Fibroblast of skin of abdomen (primary cell): ENCODE data around the gene CILP.

Source experiments
- DNase-seq: peaks from one replicate; pipeline ENCODE4 v3.0.0-alpha.2; 2013

CILP gene

GRCh38 chr15:65226221-65226620 lies 14.9 kb upstream of the CILP start:
- no peak for DNase-seq

- no peak for DNase-seq
Observed at GRCh38 chr15:65223996-65224395, 12.7 kb upstream of the CILP start.

DNA sequence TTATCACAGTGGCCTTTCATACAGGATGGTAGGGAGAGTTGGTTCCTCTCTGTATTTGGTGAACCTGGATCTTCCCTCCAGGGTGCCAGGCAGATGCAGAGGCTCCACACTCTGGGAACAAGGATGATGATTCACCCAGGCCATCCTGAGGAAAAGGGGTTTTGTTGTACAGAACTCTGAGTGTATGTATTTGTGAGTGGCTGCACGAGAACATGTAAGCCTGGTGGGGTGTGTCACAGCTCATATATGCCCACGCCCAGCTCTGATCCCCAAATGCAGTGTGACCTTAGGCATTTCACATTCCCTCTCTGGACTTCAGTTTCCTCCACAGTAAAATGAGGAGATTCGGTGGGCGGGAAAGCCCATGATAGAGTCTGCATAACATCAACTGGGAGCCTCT lies 11.6 kb upstream of the CILP start:
- DNase-seq: no peak

DNA sequence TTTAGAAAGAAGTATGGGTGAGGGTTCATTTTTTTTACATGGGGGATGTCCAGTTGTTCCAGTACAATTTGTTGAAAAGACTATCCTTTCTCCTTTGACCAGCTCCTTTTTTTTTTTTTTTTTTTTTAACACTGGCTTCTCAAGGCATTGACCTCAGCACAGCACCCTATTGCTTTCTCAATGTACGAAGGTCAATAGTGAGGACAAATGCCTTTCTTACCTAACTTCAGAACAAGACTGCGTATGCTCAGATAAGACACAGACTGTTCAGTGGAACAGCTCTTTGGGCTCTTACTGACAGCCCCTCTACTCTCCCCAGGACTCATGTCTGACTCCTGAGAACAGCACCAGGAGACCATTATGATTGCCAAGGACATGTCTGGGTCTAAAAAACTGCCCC lies 10.4 kb upstream of the CILP start:
- DNase-seq: no peak

DNA sequence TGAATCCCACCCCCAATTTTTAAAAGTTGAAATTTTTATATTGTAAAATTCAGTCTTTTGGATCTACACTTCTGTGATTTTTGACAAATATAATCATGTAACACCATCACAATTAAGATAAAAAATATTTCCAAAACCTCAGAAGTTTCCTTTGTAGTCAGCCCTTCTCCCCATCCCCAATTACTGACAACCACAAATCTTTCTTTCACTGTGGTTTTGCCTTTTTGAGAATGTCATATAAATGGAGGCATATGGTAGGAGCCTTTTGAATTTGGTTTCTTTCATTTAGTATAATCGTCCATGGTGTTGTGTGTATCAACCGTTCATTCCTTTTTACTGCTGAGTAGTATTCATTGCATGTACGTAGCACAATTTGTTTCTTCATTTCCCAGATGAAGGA lies 7.9 kb upstream of the CILP start:
- no peak for DNase-seq

GRCh38 chr15:65217526-65218482 lies 6.5 kb upstream of the CILP start:
- no peak for DNase-seq

GRCh38 chr15:65215496-65215895 lies 4.2 kb upstream of the CILP start:
- no peak for DNase-seq

- DNase-seq: no peak
Observed at GRCh38 chr15:65214010-65214409, 2.7 kb upstream of the CILP start.

DNA sequence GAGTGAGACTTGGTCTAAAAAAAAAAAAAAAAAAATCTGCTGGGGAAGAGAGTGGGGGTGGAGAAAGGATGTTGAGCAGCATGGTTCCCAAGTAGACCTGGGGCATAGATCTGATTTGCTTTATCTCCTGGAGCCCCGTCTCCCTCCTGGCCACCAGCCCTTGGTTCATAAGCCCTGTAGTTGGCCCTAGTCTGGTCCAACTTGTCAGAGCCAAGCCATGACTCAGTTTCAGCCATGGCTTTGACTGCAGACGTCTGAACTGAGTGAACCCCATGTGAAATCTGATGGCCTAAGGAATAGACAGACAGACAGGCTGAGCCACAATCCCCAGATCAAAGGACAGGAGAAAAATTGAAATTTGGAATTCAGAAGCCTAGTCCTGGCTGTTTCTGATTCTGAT lies 2.0 kb upstream of the CILP start:
- DNase-seq: no peak

DNA sequence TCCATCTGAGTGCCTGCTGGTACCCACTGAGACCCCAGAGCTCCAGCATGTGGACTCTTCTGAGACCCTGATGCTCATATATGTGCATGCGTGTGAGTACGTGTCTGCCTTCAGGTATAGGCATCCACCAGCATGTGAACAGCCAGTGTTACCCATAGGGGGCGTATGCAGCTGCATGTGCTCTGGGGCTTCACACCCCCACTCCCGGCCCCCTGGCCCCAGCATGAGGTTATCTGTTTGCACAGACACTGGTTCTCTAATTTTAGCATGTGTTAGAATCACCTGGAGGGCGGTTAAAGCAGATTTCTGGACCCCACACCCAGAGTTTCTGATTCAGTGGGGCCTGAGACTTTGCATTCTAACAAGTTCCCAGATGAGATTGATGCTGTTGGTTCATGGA lies 824 bp upstream of the CILP start:
- no peak for DNase-seq

DNA sequence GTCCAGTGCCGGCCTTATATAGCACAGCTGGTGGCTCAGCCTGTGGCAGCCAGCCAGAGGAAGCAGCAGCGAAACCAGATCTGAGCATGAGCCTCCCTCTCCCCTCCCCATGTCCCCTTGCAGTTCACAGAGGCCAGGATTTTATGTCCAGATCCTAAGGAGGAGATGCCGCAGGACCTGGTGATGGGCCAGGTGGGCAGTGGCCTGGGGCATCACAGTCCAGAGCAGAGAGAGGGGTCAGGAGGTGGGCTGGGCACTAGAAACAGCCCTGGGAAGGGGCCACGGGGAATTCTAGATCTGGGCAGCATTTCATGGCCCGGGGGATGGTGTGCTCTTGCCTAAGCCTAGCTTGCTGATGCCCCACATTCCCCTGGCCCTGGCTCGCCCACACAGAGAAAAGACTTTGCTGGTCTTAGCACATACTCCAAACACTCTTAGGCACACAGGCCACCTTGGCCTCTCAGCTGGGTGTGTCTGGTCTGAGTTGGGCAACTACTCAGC lies 259 bp upstream of the CILP start:
- peak; percentile 53 for DNase-seq

DNA sequence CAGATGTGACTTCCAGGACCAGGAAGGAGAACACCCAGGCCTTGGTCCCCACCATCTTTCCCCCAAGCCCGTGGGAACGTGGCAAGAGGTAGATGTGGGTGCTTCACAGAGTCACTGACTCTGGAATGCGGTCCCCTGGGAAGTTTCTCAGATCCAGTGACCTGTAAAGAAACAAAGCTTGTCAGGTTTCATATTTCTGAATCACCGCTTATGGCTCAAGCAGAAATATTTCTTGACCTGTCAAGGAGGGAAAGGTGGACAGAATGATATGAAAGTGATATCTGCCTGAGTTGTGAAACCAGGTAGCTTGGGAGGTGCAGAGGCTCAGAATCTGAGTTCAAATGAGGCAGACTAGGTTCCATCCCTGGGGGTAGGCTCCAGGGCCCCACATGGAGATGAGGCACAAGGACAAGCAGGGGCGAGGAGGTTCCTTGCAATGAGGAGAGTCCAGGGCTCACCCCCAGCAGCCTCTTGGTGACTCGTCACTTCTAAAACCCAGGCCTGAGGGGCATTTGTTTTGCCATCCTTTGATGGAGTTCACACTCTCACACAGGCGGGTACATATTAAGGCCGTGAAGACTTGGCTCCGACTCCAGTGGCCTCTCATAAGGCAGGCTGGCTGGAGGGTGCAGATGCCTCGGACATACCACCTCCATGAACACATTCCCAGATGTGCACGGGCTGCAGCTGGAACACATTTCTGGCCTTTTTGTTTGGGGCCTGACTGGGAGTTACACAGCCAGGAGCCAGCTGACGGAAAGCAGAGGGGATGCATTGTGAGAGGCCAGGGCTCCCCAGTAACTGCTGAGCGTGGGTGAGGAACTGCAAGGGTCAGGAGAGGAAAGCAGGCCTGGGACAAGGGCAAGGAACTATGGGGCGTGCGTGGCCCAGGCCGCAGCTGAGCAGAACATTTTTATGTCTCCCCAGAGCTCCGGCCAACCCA lies 1.3 kb downstream of the CILP start:
- DNase-seq: no peak

DNA sequence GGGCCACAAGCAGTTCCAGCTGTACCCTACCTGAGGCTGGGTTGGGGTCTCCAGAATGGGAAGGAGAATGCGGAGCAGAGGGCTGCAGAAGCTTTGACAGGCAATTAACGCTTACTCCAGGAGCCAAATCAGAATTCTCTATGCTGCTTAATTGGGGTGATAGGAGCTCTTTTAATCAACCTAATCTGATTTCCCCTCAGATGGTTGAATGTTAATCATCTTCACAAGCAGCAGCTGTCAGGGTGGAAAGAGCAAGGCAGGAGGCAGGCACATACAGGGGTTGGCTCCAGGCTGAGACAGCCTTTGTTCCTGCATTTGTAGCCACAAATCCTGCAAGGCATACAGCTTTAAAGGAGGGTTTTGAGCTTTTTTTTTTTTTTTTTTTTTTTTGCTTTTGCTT lies 2.6 kb downstream of the CILP start:
- DNase-seq: no peak

DNA sequence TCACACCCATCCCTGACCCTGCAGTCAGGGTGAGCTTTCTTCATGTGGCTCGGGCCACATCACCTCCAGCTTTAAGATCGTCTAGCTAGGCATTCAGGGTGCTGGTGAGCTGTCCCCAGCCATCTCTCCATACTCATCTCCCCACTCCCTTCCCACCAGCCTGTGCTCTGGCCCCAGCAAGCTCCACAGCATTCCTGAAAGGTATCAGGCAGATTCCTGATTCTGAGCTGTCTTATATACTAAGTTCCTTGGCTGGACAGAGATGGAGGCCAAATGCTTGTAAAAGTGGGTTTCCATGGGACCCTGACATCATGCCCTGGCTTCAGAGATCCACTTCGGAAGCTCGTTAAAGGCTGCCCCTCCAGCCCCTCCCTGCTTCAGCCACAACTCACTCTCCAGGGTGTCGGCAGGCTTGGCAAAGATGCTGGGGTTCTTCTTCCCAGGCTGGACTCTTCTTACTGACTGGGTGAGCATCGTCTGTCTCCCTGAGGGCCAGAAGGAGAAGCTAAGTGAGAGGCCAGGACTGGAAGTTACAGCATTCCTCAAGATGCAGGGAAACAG lies 3.9 kb downstream of the CILP start:
- DNase-seq: no peak

- DNase-seq: no peak
Observed at GRCh38 chr15:65206750-65207149, 4.5 kb downstream of the CILP start.

DNA sequence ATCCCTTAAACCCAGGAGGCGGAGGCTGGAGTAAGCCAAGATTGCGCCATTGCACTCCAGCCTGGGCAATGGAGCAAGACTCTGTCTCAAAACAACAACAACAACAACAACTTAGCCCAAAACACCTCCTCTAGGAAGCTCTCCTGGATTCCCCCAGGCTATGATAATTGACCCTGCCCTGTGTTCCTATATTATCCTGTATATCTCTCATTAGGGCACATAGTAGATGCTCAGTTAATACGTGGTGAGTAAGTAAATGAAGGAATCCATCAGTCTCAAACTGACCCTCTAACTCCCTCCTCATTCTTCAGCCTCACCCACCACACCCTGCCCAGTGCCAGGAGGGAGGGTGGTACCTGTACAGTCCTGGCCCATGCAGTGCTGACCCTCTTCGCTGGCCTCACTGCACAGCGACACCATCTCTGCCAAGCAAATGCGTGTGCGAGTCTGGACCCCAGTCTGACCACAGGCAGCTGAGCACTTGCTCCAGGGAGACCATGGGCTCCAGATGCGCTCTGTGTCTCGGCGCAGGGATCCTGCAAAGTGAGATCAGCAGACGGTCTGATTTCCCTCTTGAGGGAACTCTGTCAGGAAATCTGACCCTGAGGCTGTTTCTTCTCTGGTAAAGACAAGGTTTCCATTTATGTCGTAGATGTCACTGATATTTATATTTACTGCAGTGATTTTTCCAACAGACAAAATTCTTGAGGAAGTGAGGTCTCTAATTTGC lies 6.2 kb downstream of the CILP start:
- DNase-seq: no peak

- DNase-seq: no peak
Observed at GRCh38 chr15:65204236-65204930, 6.9 kb downstream of the CILP start.

DNA sequence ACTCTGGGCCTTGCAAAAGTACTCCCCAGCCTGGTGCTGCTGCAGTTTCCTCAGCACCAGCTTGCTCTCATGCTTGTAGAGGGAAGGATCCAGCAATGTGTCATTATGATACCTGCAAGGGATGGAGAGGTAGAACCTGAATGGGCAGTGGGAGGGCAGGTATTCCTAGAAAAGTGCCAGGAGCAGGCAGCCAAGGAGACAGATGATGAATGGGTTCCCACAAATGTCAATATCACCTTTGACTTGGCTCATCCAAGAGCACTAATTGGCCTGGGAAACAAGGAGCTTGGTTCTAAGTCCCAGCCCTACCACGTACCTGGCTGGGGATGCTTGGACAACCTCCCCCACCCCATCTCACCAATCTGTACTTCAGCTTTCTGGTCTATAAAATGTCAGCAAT lies 9.4 kb downstream of the CILP start:
- no peak for DNase-seq

GRCh38 chr15:65198571-65198970 lies 12.7 kb downstream of the CILP start:
- no peak for DNase-seq

DNA sequence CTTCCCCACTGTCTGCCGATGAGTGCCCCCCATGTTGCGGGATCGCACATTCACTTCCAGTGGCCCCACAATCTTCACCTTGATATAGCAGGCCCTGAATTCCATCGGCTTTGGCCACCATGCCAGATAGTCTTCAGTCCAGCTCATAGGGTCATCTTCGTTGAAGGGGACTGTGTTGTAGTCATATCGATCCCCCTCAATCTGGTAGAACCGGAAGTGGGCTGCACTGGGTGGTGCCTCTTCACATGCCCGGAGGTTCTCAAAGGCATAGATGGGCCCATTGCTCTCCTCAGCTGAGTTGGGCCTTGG lies 14.0 kb downstream of the CILP start:
- DNase-seq: no peak

- DNase-seq: no peak
Observed at GRCh38 chr15:65196637-65197336, 14.5 kb downstream of the CILP start.
